Endothelial cell of umbilical vein (primary cell): ENCODE data around the gene SULT2B1. TPM values are rescaled to one million over a fixed set of nuclear protein-coding genes. Genes with fewer than 3 reads are reported as not detected.

Source experiments
- BruUV-seq: library from RNA; stranded (reverse); fragments of 400-500 nt; replicated peaks from 2 replicates; lab custom pipeline; 2021; lab: Mats Ljungman, UMichigan
- CTCF ChIA-PET: fragments of 300-600, 350-600 bp; sonication (Branson Sonifier 250); formaldehyde crosslinking; loops from one replicate; lab custom pipeline; 2021; ENCODE audit warnings: antibody characterized with exemption, inconsistent platforms; lab: Charles Lee
- POLR2A ChIA-PET: fragments of 300-600, 350-600 bp; sonication (Branson Sonifier 250); formaldehyde crosslinking; loops from one replicate; lab custom pipeline; 2021; ENCODE audit warnings: antibody characterized with exemption, inconsistent platforms; lab: Charles Lee
- DNase-seq: peaks from one replicate; pipeline ENCODE4 v3.0.0-alpha.2; 2011; ENCODE audit warnings: low read depth, low spot score
- FAIRE-seq: peaks from 2 replicates; lab custom pipeline; 2011; peaks lifted over from hg19 to GRCh38; lab: Jason Lieb, UNC
- H2AFZ ChIP-seq: 2 replicates; pipeline ENCODE4 v1.6.0; 2012; ENCODE audit warnings: low read depth, low read length, control low read depth, inconsistent platforms
- H3K27ac ChIP-seq: 2 replicates; pipeline ENCODE4 v1.5.1; 2011; ENCODE audit warnings: low read depth, mild to moderate bottlenecking, control low read depth, low read length, moderate library complexity; ENCODE audit not compliant: insufficient read depth
- H3K27me3 ChIP-seq, 2 experiments: 2 replicates each; pipeline versions ENCODE4 v1.6.0 to v1.6.1; 2011; ENCODE audit warnings: low read length in 2 of 2, mixed read lengths in 1 of 2; ENCODE audit not compliant: control insufficient read depth in 2 of 2, insufficient read depth in 2 of 2
- H3K36me3 ChIP-seq, 2 experiments: 2 replicates in 1 of 2; 3 replicates in 1 of 2; pipeline ENCODE4 v1.5.1; 2011; ENCODE audit warnings: low read length in 2 of 2, mild to moderate bottlenecking in 1 of 2, moderate library complexity in 1 of 2; ENCODE audit not compliant: control insufficient read depth in 2 of 2, insufficient read depth in 2 of 2; ENCODE audit errors: extremely low read depth in 1 of 2
- H3K4me1 ChIP-seq: 3 replicates; pipeline ENCODE4 v1.5.1; 2011; ENCODE audit warnings: mild to moderate bottlenecking, low read length; ENCODE audit not compliant: control insufficient read depth, insufficient read depth; ENCODE audit errors: extremely low read depth
- H3K4me2 ChIP-seq: 2 replicates; pipeline ENCODE4 v1.6.1; 2011; ENCODE audit warnings: low read length, control low read depth, mixed read lengths; ENCODE audit not compliant: insufficient read depth
- H3K4me3 ChIP-seq, 3 experiments: fragments of 200-600 bp in 1 of 3; sonication (generic), shearing (Covaris generic) in 1 of 3; replicated peaks in 1 of 3; 2 replicates each; pipeline ENCODE4 v1.5.1; 2011 to 2016; ENCODE audit warnings: control low read depth in 3 of 3, low read length in 3 of 3, mild to moderate bottlenecking in 2 of 3, inconsistent platforms in 1 of 3, low read depth in 1 of 3, moderate library complexity in 1 of 3; ENCODE audit not compliant: insufficient read depth in 1 of 3
- H3K79me2 ChIP-seq: 2 replicates; pipeline ENCODE4 v1.6.0; 2012; ENCODE audit warnings: low read length, inconsistent platforms; ENCODE audit not compliant: control insufficient read depth, insufficient read depth
- H3K9ac ChIP-seq: replicated peaks from 2 replicates; pipeline ENCODE3; 2011; ENCODE audit warnings: low read length, control low read depth; ENCODE audit not compliant: insufficient read depth; ENCODE audit errors: extremely low read depth
- H3K9me1 ChIP-seq: replicated peaks from 3 replicates; pipeline ENCODE4 v1.6.0; 2011; ENCODE audit warnings: mild to moderate bottlenecking, low read length; ENCODE audit not compliant: control insufficient read depth, insufficient read depth; ENCODE audit errors: extremely low read depth
- H3K9me3 ChIP-seq: replicated peaks from 2 replicates; pipeline ENCODE4 v1.5.1; 2012; ENCODE audit warnings: low read length, inconsistent platforms; ENCODE audit not compliant: control insufficient read depth, insufficient read depth
- H4K20me1 ChIP-seq: replicated peaks from 2 replicates; pipeline ENCODE3; 2011; ENCODE audit warnings: mild to moderate bottlenecking, low read length; ENCODE audit not compliant: control insufficient read depth, insufficient read depth; ENCODE audit errors: extremely low read depth
- CTCF ChIP-seq, 2 donors: IDR thresholded peaks; 1 replicate in 1 of 2; 2 replicates in 1 of 2; pipeline ENCODE4 v1.5.1; 2011; ENCODE audit warnings: low read length in 2 of 2, mild to moderate bottlenecking in 2 of 2, moderate library complexity in 2 of 2, control low read depth in 1 of 2, inconsistent platforms in 1 of 2, low read depth in 1 of 2; ENCODE audit not compliant: insufficient read depth in 1 of 2; ENCODE audit errors: extremely low read depth in 1 of 2
- EZH2 ChIP-seq: IDR thresholded peaks from 2 replicates; pipeline ENCODE4 v1.6.1; 2012; ENCODE audit warnings: borderline replicate concordance, low read depth, mild to moderate bottlenecking, moderate library complexity, low read length, inconsistent platforms; ENCODE audit not compliant: severe bottlenecking
- GATA2 ChIP-seq: IDR thresholded peaks from 2 replicates; pipeline ENCODE4 v1.7.0; 2011; ENCODE audit warnings: low read depth, mild to moderate bottlenecking, moderate library complexity, mixed read lengths, low read length; ENCODE audit not compliant: insufficient read length, insufficient read depth
- JUN ChIP-seq: IDR thresholded peaks from 2 replicates; pipeline ENCODE4 v1.6.1; 2011; ENCODE audit warnings: borderline replicate concordance, low read depth; ENCODE audit not compliant: insufficient read length, insufficient read depth
- MYC ChIP-seq: IDR thresholded peaks from one replicate; pipeline ENCODE4 v1.6.1; 2011; ENCODE audit warnings: mild to moderate bottlenecking, low read depth, low read length
- POLR2A ChIP-seq: IDR thresholded peaks from 2 replicates; pipeline ENCODE4 v1.6.1; 2012; ENCODE audit warnings: low read depth, mild to moderate bottlenecking, control low read depth, low read length
- POLR2AphosphoS5 ChIP-seq: IDR thresholded peaks from 2 replicates; pipeline ENCODE4 v1.6.1; 2012; ENCODE audit warnings: low read depth, mild to moderate bottlenecking, control low read depth, low read length, moderate library complexity; ENCODE audit not compliant: insufficient read depth
- dilution Hi-C: fragments of 300-500 bp; cut with MboI; formaldehyde crosslinking; loops from one replicate; pipeline ENCODE4 v1.15.0; 2019; ENCODE audit warnings: low sequenced_read_pairs; ENCODE audit not compliant: extremely low pct_ligation_motif_present
- intact Hi-C: fragments of 100-400 bp; cut with micrococcal nuclease; formaldehyde crosslinking; loops from one replicate; pipeline ENCODE4 v1.10.0; 2022
- polyA plus RNA-seq, 4 experiments: library from polyadenylated mRNA; depleted of rRNA in 3 of 4; stranded (reverse) in 3 of 4; unstranded in 1 of 4; fragments of >200 nt; gene quantifications; 2 replicates each; pipeline versions ENCODE4 v1.2.1 to v1.2.3, GENCODE V29; 2011 to 2012; ENCODE audit warnings: missing spikeins in 1 of 4
- total RNA-seq: library from RNA; stranded (reverse); gene quantifications from 2 replicates; pipeline ENCODE4 v1.2.3, GENCODE V29; 2021

The SULT2B1 gene
- total and polyA plus RNA-seq, 2 donors (not counting 3 experiments of a cell fraction or from before 2014, with no cell fraction given): not detected

DNA sequence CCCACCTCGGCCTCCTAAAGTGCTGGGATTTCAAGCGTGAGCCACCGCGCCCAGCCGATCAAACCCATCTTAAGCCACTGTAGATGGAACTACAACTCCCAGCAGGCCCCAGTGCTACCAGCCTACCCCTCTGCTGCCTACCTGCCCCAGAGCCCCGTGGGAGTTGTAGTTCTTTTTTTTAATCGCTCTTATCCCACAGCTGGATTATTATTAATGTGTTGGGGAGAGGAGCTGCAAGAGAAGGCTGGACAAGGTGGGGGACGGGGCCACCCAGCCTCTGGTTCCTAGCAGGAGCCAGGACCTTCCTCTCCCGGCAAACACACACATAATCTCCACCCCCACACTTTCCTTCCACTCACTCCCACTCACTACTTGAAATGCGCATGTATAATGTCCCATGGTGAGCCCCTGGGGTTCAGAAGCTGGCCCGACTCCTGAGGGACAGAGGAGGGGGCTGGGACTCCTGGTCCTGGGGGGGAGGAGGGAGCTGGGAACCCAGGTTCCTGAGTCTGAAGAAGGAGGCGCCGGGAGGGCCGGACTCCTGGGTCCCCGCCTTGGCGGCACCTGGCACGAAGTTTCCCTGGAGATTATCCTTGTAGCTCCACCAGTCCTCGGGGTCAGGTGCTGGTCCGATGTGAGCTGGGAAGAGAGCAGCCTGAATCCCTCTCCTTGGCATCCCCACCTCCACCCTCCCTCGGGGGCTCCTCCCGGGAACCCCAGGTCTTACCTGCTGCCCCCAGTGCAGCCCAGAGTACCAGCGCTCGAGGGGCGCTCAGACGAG, 93.1 kb downstream of the SULT2B1 start:
- ChIA-PET POLR2A (interaction anchor here (1.1 to 1.7 kb wide), 3 partner anchors 26 to 102 kb away, joined by 3 to 7 read pairs (median 3); partner anchors contain the start of genes IZUMO1, RPL18 and SPHK2), CTCF (interaction anchor here (0.8 to 2.7 kb wide), 21 partner anchors 12 to 326 kb away, joined by 3 to 41 read pairs (median 11); partner anchors contain the start of genes HSD17B14, IZUMO1, NTN5 and RPL18)
- peak overlapping the region in 1 of 3 experiments; percentile 40 for H3K4me3 ChIP-seq
- H3K79me2 ChIP-seq: no peaks in the 10 kb centered on the region
- dilution Hi-C loops: no loop called here
- H3K4me2 ChIP-seq: no peak overlapping the region
- TF ChIP-seq GATA2: no peak
- no peak for TF ChIP-seq MYC
- no peak for TF ChIP-seq CTCF (IDR thresholded peaks at IDR 0.05; ENCODE audit: extremely low read depth in 1 of 2, insufficient read depth in 1 of 2, low read depth in 1 of 2, low read length in 2 of 2)
- TF ChIP-seq POLR2AphosphoS5: no peak
- TF ChIP-seq POLR2A: no peak
- no peak for TF ChIP-seq EZH2
- no peak for TF ChIP-seq JUN
- no TSS peak for BruUV-seq
- intact Hi-C loops: no loop called here
- FAIRE-seq: peak; percentile 70
- H3K27ac ChIP-seq: no peak overlapping the region
- peaks cover 9% of the 10 kb centered on the region for H3K4me1 ChIP-seq
- peak overlapping the region; percentile 58 for H2AFZ ChIP-seq
- peak; percentile 74 for DNase-seq
- H3K9me1 ChIP-seq: no peaks in the 10 kb centered on the region
- peaks cover 0 to 2% of the 10 kb centered on the region in 2 experiments for H3K27me3 ChIP-seq
- H3K9ac ChIP-seq: no peak overlapping the region
- H3K9me3 ChIP-seq: no peaks in the 10 kb centered on the region
- no peaks in the 10 kb centered on the region for H4K20me1 ChIP-seq
- no peaks in the 10 kb centered on the region for H3K36me3 ChIP-seq
